BJ (cell line): Measurements from ENCODE around the gene CCDC102A. TPM values are rescaled to one million over a fixed set of nuclear protein-coding genes. Genes with fewer than 3 reads are reported as not detected.

Experiments used
- CTCF ChIA-PET: fragments of 350-600 bp; formaldehyde crosslinking; extraction: SDS; loops from one replicate; lab custom pipeline; 2021; ENCODE audit warnings: antibody characterized with exemption, inconsistent platforms; lab: Yijun Ruan, JAX
- POLR2A ChIA-PET: fragments of 300-600 bp; sonication (Branson Sonifier 250); formaldehyde crosslinking; extraction: SDS; loops from one replicate; lab custom pipeline; 2021; ENCODE audit warnings: antibody characterized with exemption; lab: Charles Lee
- DNase-seq: peaks from one replicate; pipeline ENCODE4 v3.0.0-alpha.2; 2011; ENCODE audit warnings: low read depth
- H3K27me3 ChIP-seq: 2 replicates; pipeline ENCODE4 v1.6.0; 2011; ENCODE audit warnings: low read length; ENCODE audit not compliant: control insufficient read depth, insufficient read depth
- H3K36me3 ChIP-seq: 2 replicates; pipeline ENCODE4 v1.5.1; 2011; ENCODE audit warnings: low read length; ENCODE audit not compliant: control insufficient read depth, insufficient read depth
- H3K4me3 ChIP-seq: 2 replicates; pipeline ENCODE4 v1.5.1; 2011; ENCODE audit warnings: low read depth, mild to moderate bottlenecking, control low read depth, low read length
- polyA plus RNA-seq: library from polyadenylated mRNA; depleted of rRNA; stranded (reverse); fragments of >200 nt; gene quantifications from 2 replicates; pipeline ENCODE4 v1.2.3, GENCODE V29; 2011
- TF ChIP-seq, protein P1 (sequence below): IDR thresholded peaks from 2 replicates; pipeline ENCODE4 v1.5.1; 2011; ENCODE audit warnings: low read depth, mild to moderate bottlenecking, control low read depth, inconsistent platforms, low read length, moderate library complexity; ENCODE audit not compliant: insufficient read depth

Gene CCDC102A
- polyA plus RNA-seq, 1 experiment: 13.6 TPM

DNA sequence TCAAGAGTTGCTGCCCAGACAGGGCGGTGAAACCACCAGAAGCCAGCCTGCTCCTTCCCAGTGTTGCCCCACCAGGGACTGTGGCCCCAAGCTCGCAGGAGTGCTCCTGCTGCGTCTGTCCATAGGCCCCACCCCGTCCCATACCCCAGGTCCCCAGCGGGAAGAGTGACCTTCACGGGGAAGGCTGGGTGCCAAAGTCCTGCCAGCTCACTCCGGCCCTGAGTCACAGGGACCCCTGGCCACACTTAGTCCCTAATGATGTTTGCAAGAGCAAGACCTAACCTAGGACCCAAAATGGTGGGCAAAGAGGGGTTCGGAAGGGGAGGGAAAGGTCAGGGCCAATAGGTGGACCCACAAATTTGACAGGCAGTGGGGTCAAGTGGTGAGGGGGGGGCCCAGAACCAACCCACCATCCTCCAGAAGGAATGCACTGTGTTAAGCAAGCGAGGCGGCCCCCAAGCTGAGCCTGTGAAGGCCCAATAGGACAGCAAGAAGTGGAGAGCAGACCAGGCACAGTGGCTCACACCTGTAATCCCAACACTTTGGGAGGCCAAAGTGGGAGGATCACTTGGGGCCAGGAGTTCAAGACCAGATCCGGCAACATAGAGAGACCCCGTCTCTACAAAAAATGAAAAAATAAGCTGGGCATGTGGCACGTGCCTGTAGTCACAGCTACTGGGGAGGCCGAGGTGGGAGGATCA is 53.4 kb downstream of the CCDC102A start:
- Histone ChIP-seq H3K27me3 (no peaks in the 10 kb centered on the region), H3K4me3 (no peak overlapping the region), H3K36me3 (no peaks in the 10 kb centered on the region; the same call in 1 of the 2 replicates)
- CTCF ChIA-PET: interaction anchor here (0.7 to 3.3 kb wide), 2 partner anchors 12 to 37 kb away, joined by 3 to 15 read pairs; no protein-coding TSS in a partner anchor
- POLR2A ChIA-PET: no interaction called here
- DNase-seq: no peak
- TF ChIP-seq, protein P1, sequence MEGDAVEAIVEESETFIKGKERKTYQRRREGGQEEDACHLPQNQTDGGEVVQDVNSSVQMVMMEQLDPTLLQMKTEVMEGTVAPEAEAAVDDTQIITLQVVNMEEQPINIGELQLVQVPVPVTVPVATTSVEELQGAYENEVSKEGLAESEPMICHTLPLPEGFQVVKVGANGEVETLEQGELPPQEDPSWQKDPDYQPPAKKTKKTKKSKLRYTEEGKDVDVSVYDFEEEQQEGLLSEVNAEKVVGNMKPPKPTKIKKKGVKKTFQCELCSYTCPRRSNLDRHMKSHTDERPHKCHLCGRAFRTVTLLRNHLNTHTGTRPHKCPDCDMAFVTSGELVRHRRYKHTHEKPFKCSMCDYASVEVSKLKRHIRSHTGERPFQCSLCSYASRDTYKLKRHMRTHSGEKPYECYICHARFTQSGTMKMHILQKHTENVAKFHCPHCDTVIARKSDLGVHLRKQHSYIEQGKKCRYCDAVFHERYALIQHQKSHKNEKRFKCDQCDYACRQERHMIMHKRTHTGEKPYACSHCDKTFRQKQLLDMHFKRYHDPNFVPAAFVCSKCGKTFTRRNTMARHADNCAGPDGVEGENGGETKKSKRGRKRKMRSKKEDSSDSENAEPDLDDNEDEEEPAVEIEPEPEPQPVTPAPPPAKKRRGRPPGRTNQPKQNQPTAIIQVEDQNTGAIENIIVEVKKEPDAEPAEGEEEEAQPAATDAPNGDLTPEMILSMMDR: no peak

DNA sequence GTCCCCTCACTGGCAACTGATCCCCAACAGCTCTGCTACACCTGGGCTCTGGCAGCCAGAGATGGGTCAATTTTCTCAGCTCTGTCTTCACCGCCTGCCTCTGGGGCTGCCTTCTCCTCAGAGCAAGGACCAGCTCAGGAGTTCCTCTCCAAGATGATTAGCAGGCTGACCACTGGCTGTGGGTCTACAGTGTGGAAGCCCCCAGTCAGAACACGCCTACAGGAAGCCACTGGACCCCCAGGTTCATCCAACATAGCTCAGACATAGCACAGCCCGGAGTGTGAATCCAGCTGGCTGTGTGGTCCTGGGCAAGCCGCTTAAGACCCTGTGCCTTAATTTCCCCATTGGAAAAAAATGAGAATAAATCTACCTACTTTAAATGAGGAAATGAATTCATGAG is 55.0 kb downstream of the CCDC102A start:
- Histone ChIP-seq H3K4me3 (no peak overlapping the region), H3K27me3 (no peaks in the 10 kb centered on the region), H3K36me3 (no peaks in the 10 kb centered on the region; the same call in 1 of the 2 replicates)
- POLR2A ChIA-PET: interaction anchor here (0.5 kb wide), 1 partner anchor 15 kb away, joined by 5 read pairs; no protein-coding TSS in a partner anchor
- TF ChIP-seq, protein P1: no peak
- no peak for DNase-seq
- CTCF ChIA-PET: interaction anchor here (3.3 to 4.4 kb wide), 2 partner anchors 18 to 38 kb away, joined by 15 to 24 read pairs; partner anchors contain the start of gene POLR2C

DNA sequence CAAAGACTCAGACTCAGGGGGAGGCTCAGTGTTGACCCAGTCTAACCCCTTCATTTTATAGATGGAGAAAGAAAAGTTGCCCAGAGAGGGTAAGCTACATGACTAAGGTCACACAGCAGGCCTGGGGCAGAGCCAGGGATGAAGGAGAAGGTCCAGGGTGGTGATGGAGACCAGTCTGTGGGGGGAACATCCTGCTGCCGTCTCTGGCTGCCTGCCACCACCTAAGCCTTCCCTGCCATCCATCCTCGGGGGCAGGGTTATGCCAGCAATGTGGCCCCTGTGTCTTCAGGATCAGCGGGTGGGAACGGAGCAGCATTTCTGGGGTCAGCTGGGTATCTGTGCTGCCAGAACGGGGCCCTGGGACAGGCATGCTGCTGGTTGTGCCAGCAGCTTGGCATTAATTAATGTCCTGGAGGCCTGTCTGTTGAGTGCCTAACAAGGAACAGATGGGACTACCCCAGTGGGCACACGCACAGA is 55.6 kb downstream of the CCDC102A start:
- DNase-seq: no peak
- TF ChIP-seq, protein P1: no peak
- ChIA-PET CTCF (interaction anchor here (3.3 to 4.4 kb wide), 2 partner anchors 18 to 39 kb away, joined by 15 to 24 read pairs; partner anchors contain the start of gene POLR2C), POLR2A (interaction anchor here (0.5 kb wide), 2 partner anchors 14 to 31 kb away, joined by 5 to 12 read pairs; no protein-coding TSS in a partner anchor)
- no peaks in the 10 kb centered on the region for H3K27me3 ChIP-seq
- H3K4me3 ChIP-seq: no peak overlapping the region
- no peaks in the 10 kb centered on the region; the same call in 1 of the 2 replicates for H3K36me3 ChIP-seq

DNA sequence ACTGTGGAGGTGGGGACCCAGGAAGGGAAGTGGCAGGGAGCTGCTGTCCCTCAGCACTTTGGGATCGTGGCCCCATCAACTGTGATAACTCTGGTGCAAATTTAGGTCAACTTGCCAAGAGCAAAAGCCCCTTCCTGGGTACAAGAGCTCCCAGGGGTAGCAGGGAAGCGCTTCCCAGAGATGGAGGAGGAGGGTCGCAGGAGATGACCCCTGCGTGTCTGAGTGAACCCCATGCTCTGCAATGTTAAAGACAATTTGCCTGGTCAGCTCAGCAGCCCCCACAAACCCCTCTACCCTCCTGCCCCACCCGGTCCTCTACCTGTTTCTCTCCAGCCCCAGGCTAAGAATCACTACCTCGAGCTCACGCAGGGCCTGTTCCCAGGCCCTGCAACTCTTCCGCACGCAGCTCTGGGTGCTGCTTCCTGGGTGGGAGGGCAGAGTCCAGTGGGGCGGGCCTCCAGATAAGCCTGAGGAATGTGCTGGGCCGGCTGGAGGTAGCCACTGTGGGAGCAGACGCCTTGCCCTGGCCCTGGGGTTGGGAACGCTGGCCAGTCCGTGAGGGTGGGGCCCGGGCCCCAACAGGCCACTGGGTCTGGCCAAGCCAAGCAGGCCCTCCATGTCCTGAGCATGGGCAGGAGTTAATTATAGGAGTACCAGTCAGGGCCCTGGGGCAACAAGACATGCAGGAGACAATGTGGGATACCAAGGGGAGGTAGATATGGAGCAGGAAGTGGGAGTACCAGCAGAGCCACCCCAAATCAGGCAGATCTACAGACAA is 56.2 kb downstream of the CCDC102A start:
- POLR2A ChIA-PET: no interaction called here
- peak overlapping the region; percentile 45 for H3K4me3 ChIP-seq
- H3K36me3 ChIP-seq: peaks cover under 1% of the 10 kb centered on the region; the same call in 1 of the 2 replicates
- CTCF ChIA-PET: interaction anchor here (3.3 to 4.4 kb wide), 2 partner anchors 17 to 40 kb away, joined by 15 to 24 read pairs; partner anchors contain the start of gene POLR2C
- TF ChIP-seq, protein P1: no peak
- no peaks in the 10 kb centered on the region for H3K27me3 ChIP-seq
- DNase-seq: no peak
